Esophagus muscularis mucosa (tissue), 4 donors: ENCODE results near the gene RHOD. TPM values are rescaled to one million over a fixed set of nuclear protein-coding genes. Genes with fewer than 3 reads are reported as not detected.

ENCODE experiments used
- DNase-seq: peaks from one replicate; pipeline ENCODE4 v3.0.0-alpha.2; 2017; ENCODE audit errors: extremely low spot score
- H3K27ac ChIP-seq, 4 donors: fragments of 200-600 bp; sonication (generic); replicated peaks in 1 of 4; 1 replicate in 3 of 4; 2 replicates in 1 of 4; pipeline ENCODE4 v1.5.1; 2016 to 2019; ENCODE audit warnings: mild to moderate bottlenecking in 1 of 4
- H3K27me3 ChIP-seq, 4 donors: fragments of 200-600 bp; sonication (generic); one replicate each; pipeline versions ENCODE4 v1.5.1 to v1.6.0; 2016 to 2019
- H3K36me3 ChIP-seq, 4 donors: fragments of 200-600 bp; sonication (generic); one replicate each; pipeline ENCODE4 v1.5.1; 2016 to 2019
- H3K4me1 ChIP-seq, 4 donors: fragments of 200-600 bp; sonication (generic); one replicate each; pipeline ENCODE4 v1.5.1; 2016 to 2019
- H3K4me3 ChIP-seq, 4 donors: fragments of 200-600 bp; sonication (generic); 1 replicate in 2 of 4; 2 replicates in 2 of 4; pipeline ENCODE4 v1.5.1; 2016 to 2019; ENCODE audit warnings: mild to moderate bottlenecking in 4 of 4, moderate library complexity in 1 of 4
- H3K9me3 ChIP-seq, 4 donors: fragments of 200-600 bp; sonication (generic); 1 replicate in 3 of 4; 2 replicates in 1 of 4; pipeline ENCODE4 v1.5.1; 2016 to 2019
- EP300 ChIP-seq: sonication (generic); formaldehyde crosslinking; IDR thresholded peaks from one replicate; pipeline ENCODE4 v1.6.1; 2017; ENCODE audit warnings: antibody characterized with exemption
- POLR2A ChIP-seq: fragments of 450-650 bp; IDR thresholded peaks from one replicate; pipeline ENCODE4 v1.6.1; 2017; ENCODE audit warnings: antibody characterized with exemption, moderate library complexity, mild to moderate bottlenecking, low read depth
- POLR2AphosphoS5 ChIP-seq, 2 donors: sonication (generic); formaldehyde crosslinking; IDR thresholded peaks; one replicate each; pipeline ENCODE4 v1.6.1; 2017; ENCODE audit warnings: antibody characterized with exemption in 2 of 2
- WGBS: methylation state at CpG from one replicate; pipeline ENCODE4 v1.1.5; 2018; 5-methylcytosine and 5-hydroxymethylcytosine counted together
- intact Hi-C: fragments of 100-400 bp; cut with DNase I; formaldehyde crosslinking; loops from one replicate; pipeline ENCODE4 v1.15.1; 2023
- total RNA-seq, 4 donors: library from RNA; depleted of rRNA; stranded (reverse); fragments of >200 nt; gene quantifications; one replicate each; pipeline versions ENCODE4 v1.1.0 to v1.2.1, GENCODE V29; 2016
- TF ChIP-seq, protein P1 (sequence below), 3 experiments: fragments of 200-600 bp in 2 of 3; fragments of 450-650 bp in 1 of 3; sonication (generic) in 2 of 3; IDR thresholded peaks; one replicate each; pipeline ENCODE4 v1.5.1; 2017 to 2019; ENCODE audit warnings: antibody characterized with exemption in 3 of 3, mild to moderate bottlenecking in 2 of 3, moderate library complexity in 1 of 3

Gene RHOD
- total RNA-seq, 4 donors from 2014 or later, result 14.4 to 34.7 (median 20.4) TPM

DNA sequence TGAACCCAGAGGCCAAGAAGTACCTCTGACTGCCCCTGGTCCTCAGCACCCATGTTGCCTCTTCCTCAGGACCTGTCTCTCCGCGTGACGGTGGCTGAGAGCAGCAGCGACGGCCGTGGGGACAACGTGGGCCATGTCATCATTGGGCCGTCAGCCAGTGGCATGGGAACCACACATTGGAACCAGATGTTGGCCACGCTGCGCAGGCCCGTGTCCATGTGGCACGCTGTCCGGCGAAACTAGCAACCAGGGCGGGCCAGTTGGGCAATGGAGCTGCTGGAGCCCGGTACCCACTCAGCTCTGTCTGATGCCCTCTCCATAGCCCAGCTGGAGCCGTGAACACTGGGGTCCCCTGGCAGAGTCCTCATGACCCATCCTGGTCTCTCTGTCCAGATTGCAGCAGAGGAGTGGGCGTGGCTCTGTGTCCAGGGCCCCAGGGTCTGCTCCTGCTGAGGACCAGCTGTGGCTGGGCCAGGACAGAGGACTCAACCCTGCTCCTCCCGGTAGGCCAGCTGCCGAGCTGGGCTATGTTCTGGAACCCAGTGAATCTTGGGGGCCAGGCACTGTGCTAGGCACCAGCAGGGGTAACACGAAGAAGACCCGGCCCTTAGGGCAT is 8.0 kb upstream of the RHOD start:
- Histone ChIP-seq H3K36me3 (no peaks in the 10 kb centered on the region), H3K27ac (no peak overlapping the region), H3K4me1 (no peaks in the 10 kb centered on the region), H3K9me3 (no peaks in the 10 kb centered on the region), H3K4me3 (no peak overlapping the region), H3K27me3 (peaks cover 0 to 18% (median 0%) of the 10 kb centered on the region in 4 donors)
- no peak for TF ChIP-seq POLR2A
- TF ChIP-seq, protein P1, sequence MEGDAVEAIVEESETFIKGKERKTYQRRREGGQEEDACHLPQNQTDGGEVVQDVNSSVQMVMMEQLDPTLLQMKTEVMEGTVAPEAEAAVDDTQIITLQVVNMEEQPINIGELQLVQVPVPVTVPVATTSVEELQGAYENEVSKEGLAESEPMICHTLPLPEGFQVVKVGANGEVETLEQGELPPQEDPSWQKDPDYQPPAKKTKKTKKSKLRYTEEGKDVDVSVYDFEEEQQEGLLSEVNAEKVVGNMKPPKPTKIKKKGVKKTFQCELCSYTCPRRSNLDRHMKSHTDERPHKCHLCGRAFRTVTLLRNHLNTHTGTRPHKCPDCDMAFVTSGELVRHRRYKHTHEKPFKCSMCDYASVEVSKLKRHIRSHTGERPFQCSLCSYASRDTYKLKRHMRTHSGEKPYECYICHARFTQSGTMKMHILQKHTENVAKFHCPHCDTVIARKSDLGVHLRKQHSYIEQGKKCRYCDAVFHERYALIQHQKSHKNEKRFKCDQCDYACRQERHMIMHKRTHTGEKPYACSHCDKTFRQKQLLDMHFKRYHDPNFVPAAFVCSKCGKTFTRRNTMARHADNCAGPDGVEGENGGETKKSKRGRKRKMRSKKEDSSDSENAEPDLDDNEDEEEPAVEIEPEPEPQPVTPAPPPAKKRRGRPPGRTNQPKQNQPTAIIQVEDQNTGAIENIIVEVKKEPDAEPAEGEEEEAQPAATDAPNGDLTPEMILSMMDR (IDR thresholded peaks at IDR 0.05), result no peak
- no peak for TF ChIP-seq EP300
- TF ChIP-seq POLR2AphosphoS5 (IDR thresholded peaks at IDR 0.05), result no peak
- 98% methylated on average over 17 of the region's 22 CpGs for WGBS
- intact Hi-C loops, result no loop called here
- DNase-seq, result no peak

DNA sequence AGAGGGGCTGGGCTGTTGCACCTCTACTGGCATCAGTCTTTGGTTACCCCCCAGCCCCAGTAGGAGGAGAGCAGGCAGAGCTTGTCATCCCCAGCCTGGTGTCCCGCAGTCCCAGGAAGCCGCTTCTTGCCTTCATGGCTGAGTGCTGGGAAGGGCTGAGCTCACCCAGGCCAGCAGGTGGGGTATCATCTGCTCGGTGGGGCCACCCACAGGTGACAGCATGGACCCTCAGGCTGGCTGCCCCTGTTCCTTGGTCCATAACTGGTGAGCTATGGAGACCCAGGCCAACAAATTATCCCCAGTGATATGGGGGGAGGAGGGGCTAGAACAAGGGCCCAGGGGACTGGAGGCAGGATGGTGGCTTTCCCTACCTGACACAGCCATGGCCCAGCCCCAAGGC is 6.5 kb upstream of the RHOD start:
- intact Hi-C loops, result no loop called here

DNA sequence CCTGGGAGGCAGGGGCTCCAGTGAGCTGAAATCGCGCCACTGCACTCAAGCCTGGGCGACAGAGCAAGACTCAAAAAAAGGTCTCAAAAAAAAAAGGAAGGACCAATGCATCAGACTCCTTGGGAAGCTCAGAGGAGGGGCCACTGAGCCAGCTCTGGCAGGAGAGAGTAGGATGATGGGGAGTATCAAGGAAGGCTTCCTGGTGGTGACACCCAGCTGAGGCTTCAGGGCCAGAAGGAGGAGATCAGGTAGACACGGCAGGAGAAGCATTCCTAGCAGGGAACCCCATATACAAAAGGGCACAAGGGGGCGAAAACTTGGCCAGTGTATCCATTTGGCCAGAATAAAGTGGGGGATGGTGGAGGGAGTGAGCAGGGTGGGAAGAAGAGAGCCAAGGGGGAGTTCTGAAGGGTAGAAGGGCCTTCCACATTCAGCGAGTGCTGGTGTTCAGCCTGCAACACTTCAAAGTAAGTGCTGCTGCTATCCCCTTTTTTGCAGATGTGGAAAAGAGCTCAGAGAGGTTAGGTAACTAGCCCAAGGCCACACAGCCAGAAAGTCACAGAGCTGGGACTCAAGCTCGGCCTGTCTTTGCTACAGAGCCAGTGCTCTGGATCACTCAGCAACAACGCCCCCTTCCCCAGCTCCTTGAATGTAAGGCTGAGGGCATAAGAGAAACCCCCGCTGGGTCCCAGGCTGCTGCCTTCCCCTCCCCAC is 5.3 kb upstream of the RHOD start:
- WGBS, result 85% methylated on average over 9 of the region's 9 CpGs
- peaks cover 11 to 13% (median 12%) of the 10 kb centered on the region in 4 donors for H3K4me1 ChIP-seq
- H3K4me3 ChIP-seq, result no peak overlapping the region

More for the DNA sequence above, 6.5 kb upstream of the RHOD start:
- H3K4me3 ChIP-seq, result no peak overlapping the region
- no peak overlapping the region for H3K27ac ChIP-seq
- WGBS, result 95% methylated on average over 3 of the region's 3 CpGs
- no peaks in the 10 kb centered on the region for H3K9me3 ChIP-seq
- TF ChIP-seq POLR2AphosphoS5 (IDR thresholded peaks at IDR 0.05), result no peak
- no peak for TF ChIP-seq POLR2A
- TF ChIP-seq, protein P1 (IDR thresholded peaks at IDR 0.05), result no peak
- TF ChIP-seq EP300, result no peak
- no peaks in the 10 kb centered on the region for H3K36me3 ChIP-seq
- H3K4me1 ChIP-seq, result peaks cover 0 to 1% (median 0%) of the 10 kb centered on the region in 4 donors
- no peak for DNase-seq
- peaks cover 0 to 11% (median 0%) of the 10 kb centered on the region in 4 donors for H3K27me3 ChIP-seq

DNA sequence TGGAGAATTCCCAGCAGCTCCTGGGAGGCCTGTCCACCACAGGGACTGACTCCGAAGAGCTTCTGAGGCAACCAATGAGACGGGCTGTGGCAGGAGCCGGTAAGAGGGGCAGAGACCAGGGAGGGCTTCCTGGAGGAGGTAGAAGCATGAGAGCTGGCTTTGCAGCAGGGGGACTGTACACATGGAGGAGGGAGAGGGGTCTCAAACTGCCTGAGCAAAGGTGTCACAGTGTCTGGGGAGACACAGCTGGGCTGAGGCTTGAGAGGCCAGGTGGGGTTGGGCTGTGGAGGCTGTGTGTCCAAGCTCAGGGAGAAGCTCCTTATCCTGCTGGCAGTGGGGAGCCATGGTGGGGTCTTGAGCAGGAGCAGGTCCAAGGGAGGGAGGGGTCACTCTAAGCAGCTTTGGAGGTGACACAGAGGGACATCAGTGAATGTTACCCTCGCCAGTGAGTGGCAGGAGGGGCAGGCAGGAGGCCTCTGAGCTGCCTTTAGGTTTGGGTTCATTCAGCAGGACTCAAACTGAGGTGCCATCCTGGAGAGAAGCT is 4.6 kb upstream of the RHOD start:
- H3K9me3 ChIP-seq, result no peaks in the 10 kb centered on the region
- H3K36me3 ChIP-seq, result no peaks in the 10 kb centered on the region
- no peak for DNase-seq
- WGBS, result 100% methylated on average over 3 of the region's 4 CpGs
- H3K4me1 ChIP-seq, result peaks cover 13 to 20% (median 18%) of the 10 kb centered on the region in 4 donors
- H3K4me3 ChIP-seq, result no peak overlapping the region
- intact Hi-C loops, result no loop called here
- H3K27ac ChIP-seq, result no peak overlapping the region
- TF ChIP-seq, protein P1 (IDR thresholded peaks at IDR 0.05), result no peak
- TF ChIP-seq POLR2AphosphoS5 (IDR thresholded peaks at IDR 0.05), result no peak
- no peak for TF ChIP-seq EP300
- no peak for TF ChIP-seq POLR2A
- H3K27me3 ChIP-seq, result peaks cover 0 to 11% (median 0%) of the 10 kb centered on the region in 4 donors

More for the DNA sequence above, 5.3 kb upstream of the RHOD start:
- intact Hi-C loops, result no loop called here
- Histone ChIP-seq H3K27me3 (peaks cover 0 to 11% (median 0%) of the 10 kb centered on the region in 4 donors), H3K36me3 (no peaks in the 10 kb centered on the region), H3K9me3 (no peaks in the 10 kb centered on the region), H3K27ac (no peak overlapping the region)
- TF ChIP-seq EP300, result no peak
- TF ChIP-seq, protein P1 (IDR thresholded peaks at IDR 0.05), result no peak
- TF ChIP-seq POLR2AphosphoS5 (IDR thresholded peaks at IDR 0.05), result no peak
- TF ChIP-seq POLR2A, result no peak
- DNase-seq, result no peak
